Stimulated activated CD8-positive, alpha-beta memory T cell treated with anti-CD3 and anti-CD28 coated beads, Interleukin-15, amount 100 ng/mL, for 24 hours (primary cell): ENCODE measurements around the gene CPO.
"Not testable (repeated sequence)": the region's sequence is repeated elsewhere in the genome, so short reads cannot be mapped to it uniquely, and the experiment has no call there.

Experiments used
- DNase-seq: peaks from one replicate; pipeline ENCODE4 v3.0.0-alpha.2; 2020; ENCODE audit warnings: low read depth

CPO gene, protein sequence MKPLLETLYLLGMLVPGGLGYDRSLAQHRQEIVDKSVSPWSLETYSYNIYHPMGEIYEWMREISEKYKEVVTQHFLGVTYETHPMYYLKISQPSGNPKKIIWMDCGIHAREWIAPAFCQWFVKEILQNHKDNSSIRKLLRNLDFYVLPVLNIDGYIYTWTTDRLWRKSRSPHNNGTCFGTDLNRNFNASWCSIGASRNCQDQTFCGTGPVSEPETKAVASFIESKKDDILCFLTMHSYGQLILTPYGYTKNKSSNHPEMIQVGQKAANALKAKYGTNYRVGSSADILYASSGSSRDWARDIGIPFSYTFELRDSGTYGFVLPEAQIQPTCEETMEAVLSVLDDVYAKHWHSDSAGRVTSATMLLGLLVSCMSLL

DNA sequence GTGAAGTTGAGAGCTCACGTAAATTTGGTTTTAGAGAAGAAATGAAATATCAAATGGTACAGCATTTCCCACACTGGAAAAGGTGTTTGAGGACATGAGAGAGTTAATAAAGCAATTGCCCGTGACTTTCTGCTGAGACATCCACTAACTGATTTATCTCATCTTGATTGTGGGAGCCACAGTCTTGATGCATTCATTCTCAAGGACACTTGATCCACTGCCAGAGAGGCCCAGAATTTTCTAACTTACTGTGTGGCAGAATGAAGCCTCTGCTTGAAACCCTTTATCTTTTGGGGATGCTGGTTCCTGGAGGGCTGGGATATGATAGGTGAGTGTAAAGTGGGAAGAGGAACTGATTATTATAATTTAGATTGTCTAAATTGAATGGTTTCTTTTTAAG, at the start of gene CPO:
CPO (plus strand) TSS at position 179 of the 400 bp plus-strand sequence; CDS start at position 261, 82 bp downstream.
- no peak for DNase-seq

DNA sequence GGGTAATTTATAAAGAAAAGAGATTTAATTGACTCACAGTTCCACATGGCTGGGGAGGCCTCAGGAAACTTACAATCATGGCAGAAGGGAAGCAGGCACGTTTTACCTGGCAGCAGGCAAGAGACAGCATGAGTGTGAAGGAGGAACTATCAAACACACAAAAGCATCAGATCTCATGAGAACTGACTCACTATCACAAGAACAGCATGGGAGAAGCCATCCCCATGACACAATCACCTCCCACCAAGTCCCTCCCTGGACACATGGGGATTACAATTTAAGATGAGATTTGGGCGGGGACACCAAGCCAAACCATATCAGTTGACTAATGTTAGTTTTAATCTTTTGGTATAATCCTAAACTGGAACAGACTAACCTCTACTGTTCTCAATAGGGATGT, 49.1 kb upstream of the CPO start:
- no peak for DNase-seq

DNA sequence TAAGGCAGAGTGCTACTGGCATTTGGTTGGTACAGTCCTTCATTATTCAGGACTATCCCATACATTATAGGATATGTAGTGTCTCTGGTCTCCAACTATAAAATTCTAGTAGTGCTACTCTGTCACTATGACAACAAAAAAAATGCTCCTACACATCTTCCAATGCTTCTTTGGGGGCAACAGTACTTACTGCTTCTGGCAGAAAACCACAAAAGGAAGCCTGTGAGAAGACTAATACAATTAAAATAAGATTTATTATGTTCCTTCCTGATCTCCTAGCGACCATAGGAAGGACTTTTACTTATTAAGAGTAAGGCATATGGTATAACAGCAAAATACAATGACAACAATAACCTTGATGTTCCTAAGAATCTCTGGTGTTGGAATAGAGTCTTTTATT, 48.4 kb upstream of the CPO start:
- no peak for DNase-seq

DNA sequence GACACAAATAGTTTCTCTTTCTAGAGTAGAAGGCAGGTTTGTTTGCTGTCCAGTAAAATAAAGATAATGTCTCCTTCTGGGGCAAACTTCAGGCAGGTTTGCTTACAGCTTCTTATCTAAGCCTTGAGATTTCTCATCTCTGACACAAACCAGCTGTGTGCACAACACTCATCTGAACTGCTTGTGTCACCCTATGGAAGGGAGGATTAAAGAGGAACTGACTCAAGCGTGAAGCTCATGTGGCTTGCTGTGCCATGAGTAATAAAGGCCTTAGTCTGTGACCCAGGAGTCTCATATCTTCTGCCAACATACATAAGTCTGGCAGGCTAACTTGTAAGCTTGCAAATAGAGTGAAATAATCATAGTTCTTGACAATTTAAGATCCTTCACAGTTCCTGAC, 24.2 kb upstream of the CPO start:
- no peak for DNase-seq

DNA sequence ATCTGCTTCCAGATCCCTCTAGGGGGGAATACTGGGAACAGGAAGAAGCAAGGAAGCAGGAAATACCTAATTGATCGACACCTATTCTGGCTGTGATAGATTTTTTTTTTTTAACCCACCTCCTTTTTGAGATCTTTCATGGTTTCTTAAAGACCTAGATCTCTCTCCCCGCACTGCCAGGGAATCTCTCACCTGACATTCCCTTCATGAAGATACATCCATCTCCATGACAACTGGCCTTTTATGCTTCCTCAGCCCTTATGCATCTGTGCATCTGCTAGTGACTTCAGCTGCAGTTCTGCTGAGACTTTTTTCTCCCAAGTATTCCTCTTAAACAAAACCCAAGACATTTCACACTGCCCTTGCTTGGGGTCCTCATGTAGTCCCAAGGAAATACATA, 21.1 kb upstream of the CPO start:
- DNase-seq = no peak

DNA sequence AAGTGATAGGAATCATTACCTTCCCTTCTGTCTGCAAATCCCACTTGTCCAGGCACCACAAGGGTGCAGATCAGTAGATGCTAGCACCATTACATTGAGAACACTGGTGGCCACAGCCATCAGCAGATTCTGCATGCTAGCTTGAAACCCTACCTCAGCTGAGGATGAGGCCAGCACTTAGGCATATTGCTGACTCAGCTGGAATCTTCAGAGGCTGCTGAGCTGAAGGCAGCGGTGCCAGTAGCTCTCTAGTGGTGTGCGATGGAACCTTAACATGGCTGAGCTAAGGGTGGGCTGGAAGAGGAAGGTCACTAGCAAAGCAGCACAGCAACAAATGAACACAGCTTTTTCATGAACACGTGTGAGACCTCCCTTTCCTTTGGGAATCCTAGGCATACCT, 19.0 kb upstream of the CPO start:
- no peak for DNase-seq

DNA sequence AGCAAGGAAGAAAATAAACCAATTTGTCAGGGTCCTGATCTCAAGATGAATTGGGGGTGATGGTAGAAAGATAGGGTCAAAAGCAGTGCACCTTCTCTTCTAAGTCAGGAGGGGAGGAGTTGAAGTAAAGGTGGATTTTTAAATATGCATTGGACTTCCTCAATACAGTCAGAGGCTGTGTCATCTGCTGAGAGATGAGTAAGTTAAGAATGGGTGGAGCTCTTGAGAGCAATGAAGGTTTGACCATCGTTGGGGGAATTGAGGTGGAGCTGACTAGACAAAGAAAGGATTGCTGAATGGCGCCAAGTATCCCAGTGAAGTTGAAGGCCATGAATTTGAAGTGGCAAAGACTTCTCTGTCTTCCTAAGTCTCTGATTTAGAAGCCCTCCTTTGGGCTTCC, 18.4 kb upstream of the CPO start:
- DNase-seq = no peak

DNA sequence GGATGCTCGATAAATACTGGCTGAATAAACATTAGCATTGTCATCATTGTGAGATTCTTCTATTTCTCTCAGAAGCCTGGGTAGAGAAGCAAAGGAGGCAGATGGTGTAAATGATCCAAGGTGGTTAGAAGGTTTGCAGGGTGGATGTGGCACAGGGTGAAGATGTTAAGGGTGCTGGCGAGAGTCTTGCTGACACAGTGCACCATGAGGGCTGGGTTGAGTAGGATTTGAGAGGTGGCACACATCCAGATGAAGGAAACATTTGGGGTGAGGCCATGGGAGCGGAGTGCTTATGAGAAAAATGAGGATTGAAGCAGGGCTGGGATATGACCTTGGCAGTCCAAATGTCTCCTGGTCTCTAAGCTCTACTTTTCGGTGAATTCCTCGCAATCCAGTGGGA, 17.8 kb upstream of the CPO start:
- DNase-seq = no peak

DNA sequence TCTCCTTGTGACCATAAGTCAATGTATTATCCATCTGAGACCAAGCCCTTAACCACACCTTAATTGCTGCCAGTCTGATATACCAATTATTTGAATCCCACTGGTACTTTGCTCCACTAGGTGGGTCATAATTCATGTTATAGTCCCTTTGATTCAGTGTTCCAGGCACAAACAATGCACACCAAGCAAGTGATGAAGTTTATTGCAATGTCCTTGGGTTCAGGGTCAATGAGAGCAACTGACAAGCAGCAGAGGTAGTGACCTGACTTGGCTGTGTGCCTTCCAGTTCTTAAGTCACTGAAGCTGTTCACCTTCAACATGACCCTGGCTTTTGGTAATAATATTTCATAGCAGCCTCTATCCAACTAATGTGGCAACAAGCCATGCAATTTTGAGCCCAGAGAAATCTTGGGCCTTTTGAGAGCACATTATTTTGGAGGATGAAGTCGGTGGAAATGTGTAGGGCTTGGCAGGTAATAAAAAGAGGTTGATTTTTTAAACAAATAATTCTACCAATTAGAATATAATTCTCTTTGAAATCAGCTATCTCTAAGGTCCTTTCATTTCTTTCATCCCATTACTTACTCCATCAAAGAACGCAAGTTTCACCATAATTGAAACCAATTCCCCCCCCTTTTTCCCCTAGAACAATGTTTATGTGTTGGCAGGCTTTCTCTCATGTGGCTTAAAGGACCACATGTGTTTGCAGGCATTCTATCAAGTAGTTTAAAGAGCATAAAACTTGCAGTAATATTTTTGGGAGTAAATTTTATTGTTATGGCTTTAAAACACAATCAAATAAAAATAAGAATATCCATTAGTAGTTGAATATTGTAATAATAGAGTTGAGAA, 3.1 kb upstream of the CPO start:
- no peak for DNase-seq

DNA sequence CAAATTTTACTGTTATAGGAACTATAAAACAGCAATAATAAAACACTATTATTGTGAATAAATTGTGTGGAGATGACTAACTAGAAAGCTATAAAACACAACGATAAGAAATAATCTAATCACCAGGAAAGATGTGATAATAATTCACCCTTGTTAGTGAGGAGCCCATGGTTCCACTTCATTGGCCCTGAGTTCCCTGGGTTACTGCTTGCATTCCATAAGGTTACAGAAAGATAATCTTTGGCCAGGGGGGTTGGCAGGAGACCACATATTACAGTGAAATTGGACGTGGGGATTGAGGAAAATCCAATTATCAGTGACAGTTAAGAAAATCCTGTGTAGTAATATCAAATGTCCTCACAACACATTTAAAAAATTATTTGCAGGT, 2.5 kb upstream of the CPO start:
- no peak for DNase-seq

DNA sequence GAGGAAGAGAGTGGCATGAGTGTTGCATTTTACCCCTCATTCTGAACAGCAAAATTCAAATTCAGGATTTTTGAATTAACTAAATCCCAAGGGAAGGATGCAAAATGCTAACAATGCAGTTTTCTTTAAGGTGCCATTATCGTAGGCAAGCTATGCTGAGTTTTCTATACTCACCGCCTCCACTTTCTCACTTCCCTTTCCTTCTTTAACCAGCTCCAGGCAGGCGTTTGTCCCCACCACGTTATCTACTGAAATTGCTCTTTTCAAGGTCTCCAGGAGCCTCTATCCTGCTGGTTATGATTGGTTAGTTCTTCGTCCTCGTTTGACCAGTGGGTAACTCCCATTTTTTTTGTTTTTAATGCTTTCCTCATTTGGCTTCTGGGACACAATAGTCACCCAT, 1.8 kb upstream of the CPO start:
- no peak for DNase-seq

DNA sequence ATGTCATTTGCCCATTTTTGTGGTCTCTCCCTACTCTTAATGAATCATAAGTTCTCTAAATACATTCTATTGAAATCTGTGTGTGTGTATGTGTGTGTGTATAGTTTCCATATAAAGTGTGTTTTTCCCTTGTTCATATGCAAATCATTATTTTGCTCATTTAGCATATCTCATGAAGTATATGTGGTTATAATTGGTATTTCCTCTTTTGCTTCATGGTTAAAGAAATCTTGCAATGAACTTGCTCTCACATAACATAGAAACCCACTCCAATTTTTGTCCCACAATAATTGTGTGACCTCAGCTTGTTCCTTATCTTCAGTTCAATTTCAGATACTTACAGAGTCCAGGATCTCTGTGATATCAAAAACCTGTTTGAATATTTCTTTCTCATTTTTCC, 1.2 kb downstream of the CPO start:
- DNase-seq = no peak

DNA sequence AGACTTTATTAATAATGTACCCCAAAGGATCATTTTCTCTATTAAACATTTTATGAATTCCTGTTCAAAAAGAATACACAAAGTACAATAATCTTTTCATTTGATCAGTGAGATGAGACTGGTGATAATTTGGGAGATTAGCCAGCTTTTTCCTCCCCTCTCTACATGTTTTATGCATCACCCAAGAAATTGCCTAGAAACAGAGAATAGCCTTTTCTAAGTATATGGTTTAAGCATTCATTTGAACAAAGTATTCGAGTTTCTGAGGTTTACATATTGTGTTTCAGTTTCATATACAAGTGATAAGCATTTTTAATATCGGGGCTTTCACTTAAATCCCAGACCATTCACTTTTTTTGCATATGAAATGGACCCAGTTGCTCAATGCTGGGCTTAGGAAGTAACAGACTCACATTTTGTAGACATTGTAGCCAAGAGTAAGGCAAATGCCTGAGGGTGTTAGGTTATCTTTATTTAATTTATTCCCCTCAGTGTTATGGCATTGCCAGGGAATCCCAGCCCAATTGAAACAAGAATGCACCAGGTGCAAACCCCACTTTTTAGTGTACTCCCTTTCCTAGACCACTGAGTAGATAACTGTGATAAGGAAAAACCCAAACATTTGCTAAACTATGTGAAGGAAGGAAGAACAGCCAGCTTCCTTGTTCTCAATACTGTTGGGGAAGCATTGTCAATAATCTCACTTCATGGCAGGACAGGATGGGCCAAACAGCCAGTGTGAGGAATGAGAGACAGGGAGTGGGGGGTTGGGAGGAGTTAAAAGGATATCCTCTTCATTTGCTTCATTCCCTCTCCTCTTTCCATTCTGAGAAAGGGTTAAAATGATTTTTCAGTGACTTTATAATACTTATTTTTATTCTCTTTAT, 3.5 kb downstream of the CPO start:
- no peak for DNase-seq

DNA sequence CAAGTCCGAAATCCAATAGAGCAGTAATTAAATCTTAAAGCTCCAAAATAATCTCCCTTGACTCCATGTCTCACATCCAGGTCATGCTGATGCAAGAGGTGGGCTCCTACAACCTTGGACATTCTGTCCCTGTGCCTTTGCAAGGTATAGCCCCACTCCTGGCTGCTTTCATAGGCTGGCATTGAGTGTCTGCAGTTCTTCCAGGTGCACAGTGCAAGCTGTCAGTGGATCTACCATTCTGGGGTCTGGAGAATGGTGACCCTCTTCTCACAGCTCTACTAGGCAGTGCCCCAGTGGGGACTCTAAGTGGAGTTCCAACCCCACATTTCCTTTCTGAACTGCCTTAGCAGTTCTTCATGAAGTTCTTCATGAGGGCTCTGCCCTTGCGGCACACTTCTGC, 14.1 kb downstream of the CPO start:
- not testable (repeated sequence) for DNase-seq

DNA sequence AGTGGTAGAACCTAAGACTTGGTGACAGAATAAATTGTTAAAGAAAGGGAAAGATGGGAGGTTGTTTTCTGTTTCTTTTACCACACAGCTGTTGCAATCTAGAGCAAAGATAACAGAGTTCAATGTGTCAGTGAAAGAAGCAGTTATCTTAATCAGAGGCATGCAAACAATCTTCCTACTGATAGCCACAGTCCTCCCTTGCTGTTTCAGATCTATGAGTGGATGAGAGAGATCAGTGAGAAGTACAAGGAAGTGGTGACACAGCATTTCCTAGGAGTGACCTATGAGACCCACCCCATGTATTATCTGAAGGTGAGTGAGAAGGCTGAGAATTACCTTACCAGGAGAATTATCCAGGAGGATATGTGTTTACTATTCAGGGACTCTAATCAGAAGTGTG, 15.9 kb downstream of the CPO start:
- DNase-seq = no peak

DNA sequence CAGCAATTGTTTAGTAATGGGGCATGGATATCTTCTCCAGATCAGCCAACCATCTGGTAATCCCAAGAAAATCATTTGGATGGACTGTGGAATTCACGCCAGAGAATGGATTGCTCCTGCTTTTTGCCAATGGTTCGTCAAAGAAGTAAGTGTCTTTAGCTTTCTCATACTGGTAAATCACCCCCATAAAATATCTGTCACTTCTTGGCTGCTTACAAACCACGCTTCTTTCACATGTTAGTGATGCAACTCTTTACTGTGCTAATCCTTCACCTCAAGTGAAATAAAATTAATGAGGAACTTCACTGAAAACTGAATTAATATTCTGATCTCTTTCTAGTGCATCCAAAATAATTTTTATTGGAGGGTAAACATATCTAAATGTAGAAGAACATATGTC, 18.9 kb downstream of the CPO start:
- no peak for DNase-seq

DNA sequence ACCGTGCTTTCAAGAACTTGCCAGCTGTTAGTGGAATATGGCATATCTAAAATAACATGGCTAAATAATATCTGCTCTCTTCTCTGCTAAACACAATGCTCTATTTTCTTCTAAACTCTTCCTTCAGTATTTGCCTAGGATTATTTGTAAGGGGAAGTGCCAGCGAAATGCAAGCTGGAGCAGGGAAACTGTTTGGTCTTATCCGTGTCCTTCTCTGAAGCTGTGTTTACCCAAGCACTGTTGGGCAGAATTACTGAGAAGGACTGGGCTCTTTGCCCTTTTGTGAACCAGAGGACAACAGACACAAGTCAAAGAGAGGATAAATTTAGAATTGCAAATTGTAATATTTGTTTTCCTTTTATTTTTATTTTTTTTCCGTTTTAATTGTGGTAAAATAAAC, 23.6 kb downstream of the CPO start:
- no peak for DNase-seq

DNA sequence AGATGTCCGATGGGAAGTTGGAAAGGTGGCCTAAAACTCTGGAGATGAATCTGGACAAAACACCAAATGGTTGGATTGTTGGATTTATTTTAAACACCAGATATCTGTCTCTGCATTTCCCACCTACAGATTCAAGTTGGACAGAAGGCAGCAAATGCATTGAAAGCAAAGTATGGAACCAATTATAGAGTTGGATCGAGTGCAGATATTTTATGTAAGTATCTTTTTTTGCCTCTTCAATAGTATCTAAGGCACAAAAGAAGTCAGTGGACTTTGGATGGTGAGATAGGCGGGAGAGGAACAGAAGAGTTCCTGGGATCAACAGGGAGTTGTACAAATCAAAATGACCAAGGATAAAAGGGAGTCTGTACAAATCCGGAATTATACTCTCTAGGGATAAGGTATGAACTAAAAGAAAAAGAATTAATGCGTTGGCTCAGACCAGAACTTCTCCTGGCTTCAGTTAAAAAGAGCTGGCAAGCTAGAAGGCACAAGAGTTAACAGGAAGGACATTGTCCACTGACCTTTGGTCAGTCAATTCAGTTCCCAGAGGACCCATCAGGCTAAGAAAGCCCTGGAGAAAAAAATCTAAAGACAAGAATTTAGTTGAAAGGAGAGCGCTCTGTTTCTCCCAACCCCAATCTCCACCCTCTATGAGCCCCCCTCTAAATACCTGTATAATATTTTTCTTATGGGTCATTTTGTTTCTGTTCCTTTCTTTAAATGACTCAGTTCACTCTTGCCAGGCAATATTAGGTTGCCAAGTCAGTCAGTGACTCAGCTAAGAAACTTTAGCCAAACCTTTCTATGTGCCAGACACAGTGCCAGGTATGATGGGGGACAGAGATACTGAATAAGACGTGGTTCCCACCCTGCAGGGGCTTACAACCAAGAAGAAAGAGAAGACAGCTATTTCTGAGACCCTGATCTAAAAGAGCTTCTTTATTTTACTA, 29.1 kb downstream of the CPO start:
- no peak for DNase-seq

DNA sequence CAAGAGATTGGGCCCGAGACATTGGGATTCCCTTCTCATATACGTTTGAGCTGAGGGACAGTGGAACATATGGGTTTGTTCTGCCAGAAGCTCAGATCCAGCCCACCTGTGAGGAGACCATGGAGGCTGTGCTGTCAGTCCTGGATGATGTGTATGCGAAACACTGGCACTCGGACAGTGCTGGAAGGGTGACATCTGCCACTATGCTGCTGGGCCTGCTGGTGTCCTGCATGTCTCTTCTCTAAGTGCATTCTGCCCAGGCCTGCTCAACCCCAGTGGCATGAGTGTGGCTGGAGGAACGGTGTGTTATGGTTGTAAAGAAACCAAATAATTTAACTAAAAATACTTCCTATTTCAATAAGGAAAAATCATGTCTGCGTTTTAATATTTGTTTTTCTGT, 29.9 kb downstream of the CPO start:
- no peak for DNase-seq

DNA sequence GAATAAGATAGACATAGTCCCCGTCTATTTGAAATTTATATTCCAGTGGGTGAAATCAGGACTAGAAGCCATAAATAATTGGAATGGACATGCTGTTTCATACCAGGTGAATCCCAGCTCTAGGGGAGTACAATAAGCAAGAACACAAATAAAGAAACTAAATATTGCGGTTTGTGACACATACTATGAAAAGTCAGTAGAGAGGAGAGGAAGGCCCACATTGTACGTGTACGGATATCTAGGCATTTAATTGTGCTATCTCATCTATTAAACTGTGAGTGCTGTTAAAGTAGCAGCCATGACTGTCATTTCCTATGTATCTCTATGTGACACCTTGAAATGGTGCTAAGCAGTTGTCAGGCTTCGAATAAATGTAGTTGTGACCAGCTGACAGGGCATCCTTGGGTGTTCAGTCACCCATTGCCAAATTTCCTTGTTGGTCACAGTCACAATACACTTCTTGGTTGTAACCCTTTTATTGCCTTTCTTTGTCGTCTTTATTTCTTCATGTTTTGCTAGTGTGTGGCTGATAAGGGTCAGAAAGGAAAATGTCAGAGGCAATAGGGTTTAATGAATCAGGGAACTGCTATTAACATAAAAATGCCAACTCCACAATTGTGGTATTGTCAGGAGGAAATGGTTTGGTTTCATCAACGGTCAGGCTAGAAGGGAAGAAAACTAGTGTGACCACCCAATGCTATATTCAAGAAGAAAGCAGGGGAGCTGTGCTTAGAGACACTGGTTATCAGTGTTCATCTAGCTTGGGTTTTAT, 31.5 kb downstream of the CPO start:
- DNase-seq = no peak

DNA sequence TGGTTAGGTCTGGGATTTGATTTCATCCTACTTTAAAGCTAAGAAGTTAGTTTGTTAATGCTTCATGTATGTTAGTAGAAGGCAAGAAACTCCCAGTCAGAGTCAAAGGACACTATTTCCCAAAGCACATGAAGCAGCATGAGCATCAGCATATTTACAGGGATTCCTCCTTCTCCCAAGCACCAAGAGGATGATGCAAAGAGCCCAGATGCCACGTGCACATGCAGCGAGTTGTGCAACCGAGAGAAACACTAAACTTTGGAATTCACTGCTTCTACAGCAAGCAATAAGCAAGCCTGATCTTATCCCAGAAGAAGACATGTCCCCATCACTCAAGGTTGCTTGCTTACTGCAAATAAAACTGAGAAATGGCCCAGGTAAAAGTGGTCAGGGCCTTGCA, 32.5 kb downstream of the CPO start:
- DNase-seq = no peak
